Astrocyte of the hippocampus (primary cell): Measurements from ENCODE around the gene PRKCA.
"Not testable (repeated sequence)": the region's sequence is repeated elsewhere in the genome, so short reads cannot be mapped to it uniquely, and the experiment has no call there.

ENCODE experiments used
- DNase-seq: peaks from one replicate; pipeline ENCODE4 v3.0.0; 2011; ENCODE audit warnings: low read depth, low spot score

Gene PRKCA

GRCh38 chr17:66465701-66466100 is 163.3 kb downstream of the PRKCA start:
- DNase-seq = no peak

GRCh38 chr17:66466106-66466820 is 163.8 kb downstream of the PRKCA start:
- no peak for DNase-seq

- DNase-seq = peak; percentile 97
Observed at GRCh38 chr17:66466840-66467367, 164.5 kb downstream of the PRKCA start.

GRCh38 chr17:66467766-66468165 is 165.4 kb downstream of the PRKCA start:
- DNase-seq = no peak

GRCh38 chr17:66468241-66469087 is 166.1 kb downstream of the PRKCA start:
- DNase-seq = no peak

- no peak for DNase-seq
Observed at GRCh38 chr17:66469088-66469442, 166.7 kb downstream of the PRKCA start.

GRCh38 chr17:66469461-66469860 is 167.0 kb downstream of the PRKCA start:
- no peak for DNase-seq

- no peak for DNase-seq
Observed at GRCh38 chr17:66469890-66470289, 167.5 kb downstream of the PRKCA start.

- DNase-seq = no peak
Observed at GRCh38 chr17:66472123-66472522, 169.7 kb downstream of the PRKCA start.

GRCh38 chr17:66474258-66474657 is 171.8 kb downstream of the PRKCA start:
- no peak for DNase-seq

GRCh38 chr17:66474806-66475497 is 172.5 kb downstream of the PRKCA start:
- DNase-seq = no peak

- DNase-seq = no peak
Observed at GRCh38 chr17:66476014-66476413, 173.6 kb downstream of the PRKCA start.

GRCh38 chr17:66477615-66478283 is 175.3 kb downstream of the PRKCA start:
- DNase-seq = no peak

GRCh38 chr17:66479230-66479889 is 176.9 kb downstream of the PRKCA start:
- not testable (repeated sequence) for DNase-seq

- no peak for DNase-seq
Observed at GRCh38 chr17:66480243-66480642, 177.8 kb downstream of the PRKCA start.

GRCh38 chr17:66480802-66481201 is 178.4 kb downstream of the PRKCA start:
- no peak for DNase-seq

GRCh38 chr17:66481271-66481670 is 178.9 kb downstream of the PRKCA start:
- no peak for DNase-seq

GRCh38 chr17:66483906-66484305 is 181.5 kb downstream of the PRKCA start:
- no peak for DNase-seq

GRCh38 chr17:66485309-66485947 is 183.0 kb downstream of the PRKCA start:
- no peak for DNase-seq

- no peak for DNase-seq
Observed at GRCh38 chr17:66487121-66487520, 184.7 kb downstream of the PRKCA start.
